ENCODE data around the gene KLHL22. TPM values are rescaled to one million over a fixed set of nuclear protein-coding genes. Genes with fewer than 3 reads are reported as not detected.

The KLHL22 gene
- total RNA-seq, 1 experiment from 2014 or later = 14.8 TPM

GRCh38 chr22:20397498-20397897 lies 98.1 kb downstream of the KLHL22 start:
- no TSS peak for BruUV-seq (replicated peaks)
- no peak overlapping the region for H3K4me2 ChIP-seq (ENCODE audit: low read length)
- no peaks in the 10 kb centered on the region for H3K36me3 ChIP-seq (ENCODE audit: low read depth, low read length)
- intact Hi-C loops (cut with micrococcal nuclease) = no loop called here
- H3K9ac ChIP-seq (ENCODE audit: low read length) = no peak overlapping the region
- peaks cover 43% of the 10 kb centered on the region for H3K79me2 ChIP-seq (ENCODE audit: low read length)
- no peaks in the 10 kb centered on the region for H4K20me1 ChIP-seq (ENCODE audit: low read length)
- no peaks in the 10 kb centered on the region for H3K9me2 ChIP-seq (replicated peaks; ENCODE audit: low read length)
- no peak for ATAC-seq
- no peaks in the 10 kb centered on the region for H3K9me3 ChIP-seq (ENCODE audit: low read length)
- no peak overlapping the region for H2AFZ ChIP-seq (ENCODE audit: low read length)
- no peak for TF ChIP-seq EZH2phosphoT487 (IDR thresholded peaks at IDR 0.05; ENCODE audit: borderline replicate concordance, low read length)
- no peak for TF ChIP-seq EZH2 (IDR thresholded peaks at IDR 0.05; ENCODE audit: low read length, unreplicated experiment)
- no peak for TF ChIP-seq CTCF (conservative IDR thresholded peaks at IDR 0.05; ENCODE audit: low read depth, low read length)
- ChIA-PET CTCF (no interaction called here), POLR2A (ENCODE audit: unreplicated experiment) (no interaction called here)
- peaks cover 18% of the 10 kb centered on the region for H3K4me1 ChIP-seq (ENCODE audit: insufficient read depth, low read length)
- no peaks in the 10 kb centered on the region for H3K27me3 ChIP-seq (ENCODE audit: low read length)
- no peaks in the 10 kb centered on the region for H3F3A ChIP-seq (ENCODE audit: low read length, unreplicated experiment)
- no peak overlapping the region for H3K4me3 ChIP-seq (ENCODE audit: low read length)
- H3K27ac ChIP-seq (ENCODE audit: low read length) = no peak overlapping the region
- no peak for DNase-seq

- CTCF ChIA-PET = no interaction called here
- no peak overlapping the region for H2AFZ ChIP-seq (ENCODE audit: low read length)
- H3K4me3 ChIP-seq (ENCODE audit: low read length) = no peak overlapping the region
- POLR2A ChIA-PET (ENCODE audit: unreplicated experiment) = no interaction called here
- H3K79me2 ChIP-seq (ENCODE audit: low read length) = peaks cover 43% of the 10 kb centered on the region
- H3K27ac ChIP-seq (ENCODE audit: low read length) = no peak overlapping the region
- H3K4me1 ChIP-seq (ENCODE audit: insufficient read depth, low read length) = peaks cover 18% of the 10 kb centered on the region
- no TSS peak for BruUV-seq (replicated peaks)
- DNase-seq = no peak
- no peaks in the 10 kb centered on the region for H3K9me3 ChIP-seq (ENCODE audit: low read length)
- TF ChIP-seq CTCF (conservative IDR thresholded peaks at IDR 0.05; ENCODE audit: low read depth, low read length) = no peak
- TF ChIP-seq EZH2phosphoT487 (IDR thresholded peaks at IDR 0.05; ENCODE audit: borderline replicate concordance, low read length) = no peak
- TF ChIP-seq EZH2 (IDR thresholded peaks at IDR 0.05; ENCODE audit: low read length, unreplicated experiment) = no peak
- H4K20me1 ChIP-seq (ENCODE audit: low read length) = no peaks in the 10 kb centered on the region
- intact Hi-C loops (cut with micrococcal nuclease) = no loop called here
- no peak overlapping the region for H3K9ac ChIP-seq (ENCODE audit: low read length)
- H3K36me3 ChIP-seq (ENCODE audit: low read depth, low read length) = no peaks in the 10 kb centered on the region
- no peaks in the 10 kb centered on the region for H3K9me2 ChIP-seq (replicated peaks; ENCODE audit: low read length)
- no peaks in the 10 kb centered on the region for H3K27me3 ChIP-seq (ENCODE audit: low read length)
- peak overlapping the region; percentile 6; the same call in 1 of the 2 replicates for H3K4me2 ChIP-seq (ENCODE audit: low read length)
- no peak for ATAC-seq
- no peaks in the 10 kb centered on the region for H3F3A ChIP-seq (ENCODE audit: low read length, unreplicated experiment)
These were observed 99.0 kb downstream of the KLHL22 start for GRCh38 chr22:20396639-20397038.

DNA sequence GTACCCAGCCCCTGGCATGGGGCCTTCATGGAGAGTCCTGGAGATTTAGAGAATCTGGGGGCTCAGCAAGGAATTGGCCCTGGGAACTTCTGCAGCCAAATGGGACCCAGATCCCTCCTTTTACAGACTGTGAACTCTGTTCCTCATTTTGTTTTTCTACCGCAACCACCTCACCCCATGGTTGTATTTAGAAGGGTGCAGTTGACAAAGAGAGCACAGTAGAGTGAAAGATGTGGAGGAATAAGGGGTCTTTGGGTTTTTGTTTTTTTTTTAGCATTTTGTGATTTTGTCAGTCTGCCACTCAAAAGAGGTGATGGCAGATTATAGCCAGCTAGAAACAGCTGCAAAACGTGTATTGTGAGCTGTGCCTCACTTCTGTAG lies 99.7 kb downstream of the KLHL22 start:
- H3K9me3 ChIP-seq (ENCODE audit: low read length) = no peaks in the 10 kb centered on the region
- BruUV-seq (replicated peaks) = no TSS peak
- intact Hi-C loops (cut with micrococcal nuclease) = no loop called here
- H4K20me1 ChIP-seq (ENCODE audit: low read length) = no peaks in the 10 kb centered on the region
- no peak overlapping the region for H3K4me3 ChIP-seq (ENCODE audit: low read length)
- no peak overlapping the region for H3K9ac ChIP-seq (ENCODE audit: low read length)
- H3F3A ChIP-seq (ENCODE audit: low read length, unreplicated experiment) = no peaks in the 10 kb centered on the region
- ChIA-PET POLR2A (ENCODE audit: unreplicated experiment) (no interaction called here), CTCF (no interaction called here)
- TF ChIP-seq CTCF (conservative IDR thresholded peaks at IDR 0.05; ENCODE audit: low read depth, low read length) = no peak
- TF ChIP-seq EZH2phosphoT487 (IDR thresholded peaks at IDR 0.05; ENCODE audit: borderline replicate concordance, low read length) = no peak
- no peak for TF ChIP-seq EZH2 (IDR thresholded peaks at IDR 0.05; ENCODE audit: low read length, unreplicated experiment)
- ATAC-seq = no peak
- no peak for DNase-seq
- no peak overlapping the region for H2AFZ ChIP-seq (ENCODE audit: low read length)
- no peak overlapping the region for H3K27ac ChIP-seq (ENCODE audit: low read length)
- H3K27me3 ChIP-seq (ENCODE audit: low read length) = no peaks in the 10 kb centered on the region
- no peaks in the 10 kb centered on the region for H3K36me3 ChIP-seq (ENCODE audit: low read depth, low read length)
- 0 out of 2 replicates have a peak overlapping the region, but pooled peaks have one; percentile 96 for H3K4me2 ChIP-seq (ENCODE audit: low read length)
- peaks cover 43% of the 10 kb centered on the region for H3K79me2 ChIP-seq (ENCODE audit: low read length)
- H3K9me2 ChIP-seq (replicated peaks; ENCODE audit: low read length) = no peaks in the 10 kb centered on the region
- H3K4me1 ChIP-seq (ENCODE audit: insufficient read depth, low read length) = peaks cover 18% of the 10 kb centered on the region

All from PC-3 (cell line).